H9 (cell line): Measurements from ENCODE around the gene TMTC2. TPM values are rescaled to one million over a fixed set of nuclear protein-coding genes. Genes with fewer than 3 reads are reported as not detected.

ENCODE experiments used
- DNase-seq: peaks from one replicate; pipeline ENCODE4 v3.0.0-alpha.2; 2017
- H2AFZ ChIP-seq: one replicate; pipeline ENCODE4 v1.6.1; 2013; ENCODE audit warnings: mild to moderate bottlenecking, low read length, control low read depth, moderate library complexity
- H2AK5ac ChIP-seq: 2 replicates; pipeline ENCODE4 v1.6.1; 2013; ENCODE audit warnings: low read length, control low read depth, mixed read lengths; ENCODE audit not compliant: insufficient read length
- H2BK120ac ChIP-seq: one replicate; pipeline ENCODE4 v1.6.1; 2013; ENCODE audit warnings: low read depth, mild to moderate bottlenecking, low read length, control low read depth, inconsistent platforms; ENCODE audit not compliant: poor library complexity, severe bottlenecking
- H2BK12ac ChIP-seq: 2 replicates; pipeline ENCODE4 v1.6.1; 2013; ENCODE audit warnings: low read length, control low read depth, mixed read lengths, low read depth; ENCODE audit not compliant: insufficient read length
- H2BK15ac ChIP-seq: 2 replicates; pipeline ENCODE4 v1.6.1; 2013; ENCODE audit warnings: low read depth, low read length, control low read depth
- H2BK20ac ChIP-seq: one replicate; pipeline ENCODE4 v1.6.1; 2013; ENCODE audit warnings: low read depth, mild to moderate bottlenecking, low read length, control low read depth, inconsistent platforms; ENCODE audit not compliant: poor library complexity, severe bottlenecking
- H2BK5ac ChIP-seq: 2 replicates; pipeline ENCODE4 v1.6.1; 2013; ENCODE audit warnings: low read length, control low read depth, mixed read lengths; ENCODE audit not compliant: insufficient read length
- H3K14ac ChIP-seq: 2 replicates; pipeline ENCODE4 v1.6.1; 2013; ENCODE audit warnings: low read length, control low read depth; ENCODE audit not compliant: insufficient read depth
- H3K18ac ChIP-seq: 2 replicates; pipeline ENCODE4 v1.6.1; 2013; ENCODE audit warnings: low read depth, mild to moderate bottlenecking, mixed read lengths, low read length, control low read depth; ENCODE audit not compliant: insufficient read length
- H3K23ac ChIP-seq: 2 replicates; pipeline ENCODE4 v1.6.1; 2013; ENCODE audit warnings: low read length, control low read depth, mixed read lengths, low read depth; ENCODE audit not compliant: insufficient read length
- H3K23me2 ChIP-seq: 2 replicates; pipeline ENCODE4 v1.6.1; 2013; ENCODE audit warnings: low read depth, mild to moderate bottlenecking, mixed read lengths, low read length, control low read depth; ENCODE audit not compliant: insufficient read length, poor library complexity, severe bottlenecking
- H3K27ac ChIP-seq: 2 replicates; pipeline ENCODE4 v1.5.1; 2013; ENCODE audit warnings: low read length, control low read depth, mixed read lengths, low read depth; ENCODE audit not compliant: insufficient read length
- H3K27me3 ChIP-seq: 2 replicates; pipeline ENCODE4 v1.6.1; 2013; ENCODE audit warnings: low read length, control low read depth, inconsistent platforms; ENCODE audit not compliant: insufficient read depth
- H3K4ac ChIP-seq: 2 replicates; pipeline ENCODE4 v1.6.1; 2013; ENCODE audit warnings: low read depth, mild to moderate bottlenecking, control low read depth, inconsistent platforms, low read length, moderate library complexity
- H3K4me1 ChIP-seq: 2 replicates; pipeline ENCODE4 v1.6.1; 2013; ENCODE audit warnings: low read length, control low read depth, inconsistent platforms; ENCODE audit not compliant: insufficient read depth
- H3K4me2 ChIP-seq: 2 replicates; pipeline ENCODE4 v1.6.1; 2013; ENCODE audit warnings: low read length, control low read depth, mixed read lengths; ENCODE audit not compliant: insufficient read length, insufficient read depth
- H3K56ac ChIP-seq: 2 replicates; pipeline ENCODE4 v1.6.1; 2013; ENCODE audit warnings: low read depth, mild to moderate bottlenecking, mixed read lengths, low read length, control low read depth; ENCODE audit not compliant: insufficient read length
- H3K79me1 ChIP-seq: 2 replicates; pipeline ENCODE4 v1.6.1; 2013; ENCODE audit warnings: low read depth, mild to moderate bottlenecking, moderate library complexity, low read length, control low read depth, inconsistent platforms; ENCODE audit not compliant: insufficient read depth, poor library complexity, severe bottlenecking
- H3K79me2 ChIP-seq: 2 replicates; pipeline ENCODE4 v1.6.1; 2013; ENCODE audit warnings: low read length, control low read depth, inconsistent platforms; ENCODE audit not compliant: insufficient read depth
- H3K9ac ChIP-seq: 2 replicates; pipeline ENCODE4 v1.6.1; 2013; ENCODE audit warnings: low read length, control low read depth, mixed read lengths; ENCODE audit not compliant: insufficient read length; ENCODE audit errors: extremely low read depth
- H3K9me3 ChIP-seq: one replicate; pipeline ENCODE4 v1.6.1; 2013; ENCODE audit warnings: low read depth, low read length, inconsistent platforms; ENCODE audit not compliant: control insufficient read depth
- H3T11ph ChIP-seq: one replicate; pipeline ENCODE4 v1.6.1; 2013; ENCODE audit warnings: mild to moderate bottlenecking, low read length, control low read depth, inconsistent platforms
- H4K20me1 ChIP-seq: one replicate; pipeline ENCODE4 v1.6.1; 2013; ENCODE audit not compliant: control insufficient read depth, insufficient read length, insufficient read depth
- H4K5ac ChIP-seq: 2 replicates; pipeline ENCODE4 v1.6.1; 2013; ENCODE audit warnings: low read depth, mild to moderate bottlenecking, mixed read lengths, low read length, control low read depth; ENCODE audit not compliant: insufficient read length
- H4K8ac ChIP-seq: replicated peaks from 2 replicates; pipeline ENCODE4 v1.6.1; 2013; ENCODE audit warnings: low read length, control low read depth, mixed read lengths, low read depth; ENCODE audit not compliant: insufficient read length
- H4K91ac ChIP-seq: 2 replicates; pipeline ENCODE4 v1.6.1; 2013; ENCODE audit warnings: low read depth, mild to moderate bottlenecking, moderate library complexity, mixed read lengths, low read length, control low read depth; ENCODE audit not compliant: insufficient read length
- H3K27ac Mint-ChIP-seq, 3 experiments: 2 replicates in 2 of 3; 3 replicates in 1 of 3; pipeline ENCODE4 v1.8.0; 2020 to 2021; ENCODE audit warnings: mixed read lengths in 3 of 3, mild to moderate bottlenecking in 1 of 3, moderate library complexity in 1 of 3
- H3K27me3 Mint-ChIP-seq: 2 replicates; pipeline ENCODE4 v1.8.0; 2021; ENCODE audit warnings: low read depth, mild to moderate bottlenecking, moderate library complexity, mixed read lengths
- H3K36me3 Mint-ChIP-seq, 3 experiments: 2 replicates in 2 of 3; 3 replicates in 1 of 3; pipeline ENCODE4 v1.8.0; 2020 to 2021; ENCODE audit warnings: low read depth in 3 of 3, mixed read lengths in 3 of 3; ENCODE audit not compliant: insufficient read depth in 1 of 3
- H3K4me1 Mint-ChIP-seq, 2 experiments: 2 replicates each; pipeline ENCODE4 v1.8.0; 2020; ENCODE audit warnings: mixed read lengths in 2 of 2
- H3K4me3 Mint-ChIP-seq, 2 experiments: 2 replicates in 1 of 2; 3 replicates in 1 of 2; pipeline ENCODE4 v1.8.0; 2020 to 2021; ENCODE audit warnings: mild to moderate bottlenecking in 2 of 2, mixed read lengths in 2 of 2, moderate library complexity in 1 of 2
- H3K9me3 Mint-ChIP-seq, 2 experiments: 2 replicates in 1 of 2; 3 replicates in 1 of 2; pipeline ENCODE4 v1.8.0; 2020; ENCODE audit warnings: mild to moderate bottlenecking in 2 of 2, mixed read lengths in 2 of 2, moderate library complexity in 1 of 2
- WGBS: extraction: QIAGEN DNeasy Blood & Tissue Kit; methylation state at CpG from one replicate; pipeline ENCODE4 v1.1.7; 2013; ENCODE audit warnings: missing lambda C conversion rate, low lambda C conversion rate, mixed read lengths; ENCODE audit not compliant: insufficient read length; ENCODE audit errors: extremely low coverage; 5-methylcytosine and 5-hydroxymethylcytosine counted together
- total RNA-seq: library from RNA; stranded (reverse); gene quantifications from 2 replicates; pipeline ENCODE4 v1.2.1, GENCODE V29; 2021
- TF ChIP-seq, protein P1 (sequence below): fragments of 200-600 bp; sonication (generic); conservative IDR thresholded peaks from 3 replicates; pipeline ENCODE4 v1.8.0; 2021; ENCODE audit warnings: antibody characterized with exemption, mild to moderate bottlenecking

The TMTC2 gene
- total RNA-seq, 1 experiment from 2014 or later: 3.1 TPM

DNA sequence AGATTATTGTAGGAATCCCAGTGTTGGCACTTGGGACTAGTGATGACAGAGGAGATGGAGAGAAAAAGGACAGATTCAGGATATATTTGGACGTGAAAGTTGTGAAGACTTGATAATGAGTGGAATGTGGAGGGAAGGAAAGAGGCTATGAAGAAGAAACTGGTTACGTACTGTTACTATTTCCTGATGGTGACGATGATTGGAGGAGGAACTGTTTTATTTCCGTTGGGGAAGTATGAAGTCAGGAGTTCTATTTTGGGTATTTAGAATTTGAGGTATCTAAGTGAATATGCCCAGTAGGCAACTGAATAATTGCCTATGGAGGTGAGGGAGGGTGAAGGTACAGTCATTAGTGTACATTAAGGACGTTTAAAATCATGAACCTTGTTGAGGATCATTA, 207.2 kb downstream of the TMTC2 start:
- Mint-ChIP-seq H3K4me1 (no peaks in the 10 kb centered on the region), H3K27me3 (no peaks in the 10 kb centered on the region), H3K36me3 (no peaks in the 10 kb centered on the region), H3K4me3 (no peak overlapping the region), H3K27ac (no peak overlapping the region; a peak in 1 of 7 replicates), H3K9me3 (no peaks in the 10 kb centered on the region)
- no peak overlapping the region for H3K4ac ChIP-seq
- H3K14ac ChIP-seq: no peak overlapping the region
- no peaks in the 10 kb centered on the region for H3K79me1 ChIP-seq
- H4K8ac ChIP-seq: no peak overlapping the region
- H2BK5ac ChIP-seq: no peak overlapping the region
- H3K23ac ChIP-seq: no peak overlapping the region
- H3T11ph ChIP-seq: no peak overlapping the region
- no peaks in the 10 kb centered on the region for H3K23me2 ChIP-seq
- H2AFZ ChIP-seq: no peak overlapping the region
- H2AK5ac ChIP-seq: no peak overlapping the region
- no peaks in the 10 kb centered on the region for H3K79me2 ChIP-seq
- no peak overlapping the region for H2BK120ac ChIP-seq
- no peaks in the 10 kb centered on the region for H3K4me1 ChIP-seq
- no peak overlapping the region for H2BK20ac ChIP-seq
- H3K27ac ChIP-seq: no peak overlapping the region
- H3K27me3 ChIP-seq: no peaks in the 10 kb centered on the region
- TF ChIP-seq, protein P1, sequence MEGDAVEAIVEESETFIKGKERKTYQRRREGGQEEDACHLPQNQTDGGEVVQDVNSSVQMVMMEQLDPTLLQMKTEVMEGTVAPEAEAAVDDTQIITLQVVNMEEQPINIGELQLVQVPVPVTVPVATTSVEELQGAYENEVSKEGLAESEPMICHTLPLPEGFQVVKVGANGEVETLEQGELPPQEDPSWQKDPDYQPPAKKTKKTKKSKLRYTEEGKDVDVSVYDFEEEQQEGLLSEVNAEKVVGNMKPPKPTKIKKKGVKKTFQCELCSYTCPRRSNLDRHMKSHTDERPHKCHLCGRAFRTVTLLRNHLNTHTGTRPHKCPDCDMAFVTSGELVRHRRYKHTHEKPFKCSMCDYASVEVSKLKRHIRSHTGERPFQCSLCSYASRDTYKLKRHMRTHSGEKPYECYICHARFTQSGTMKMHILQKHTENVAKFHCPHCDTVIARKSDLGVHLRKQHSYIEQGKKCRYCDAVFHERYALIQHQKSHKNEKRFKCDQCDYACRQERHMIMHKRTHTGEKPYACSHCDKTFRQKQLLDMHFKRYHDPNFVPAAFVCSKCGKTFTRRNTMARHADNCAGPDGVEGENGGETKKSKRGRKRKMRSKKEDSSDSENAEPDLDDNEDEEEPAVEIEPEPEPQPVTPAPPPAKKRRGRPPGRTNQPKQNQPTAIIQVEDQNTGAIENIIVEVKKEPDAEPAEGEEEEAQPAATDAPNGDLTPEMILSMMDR: no peak
- WGBS: 100% methylated on average over 1 of the region's 5 CpGs
- H4K20me1 ChIP-seq: no peaks in the 10 kb centered on the region
- H3K18ac ChIP-seq: no peak overlapping the region
- H2BK12ac ChIP-seq: no peak overlapping the region
- no peak overlapping the region for H3K56ac ChIP-seq
- H3K4me2 ChIP-seq: no peak overlapping the region
- H4K91ac ChIP-seq: no peak overlapping the region
- no peak overlapping the region for H4K5ac ChIP-seq
- no peak overlapping the region for H2BK15ac ChIP-seq
- H3K9me3 ChIP-seq: no peaks in the 10 kb centered on the region
- no peak overlapping the region for H3K9ac ChIP-seq
- DNase-seq: no peak
